GM19395 (cell line): ENCODE measurements around the gene CHAF1B.
"Not testable (repeated sequence)": the region's sequence is repeated elsewhere in the genome, so short reads cannot be mapped to it uniquely, and the experiment has no call there.

ENCODE experiments used
- ATAC-seq: cut with Tn5 transposase; IDR thresholded peaks from one replicate; pipeline ENCODE4 v1.9.1; 2021; ENCODE audit warnings: mild to moderate bottlenecking, moderate library complexity; ENCODE audit not compliant: unreplicated experiment

CHAF1B gene

DNA sequence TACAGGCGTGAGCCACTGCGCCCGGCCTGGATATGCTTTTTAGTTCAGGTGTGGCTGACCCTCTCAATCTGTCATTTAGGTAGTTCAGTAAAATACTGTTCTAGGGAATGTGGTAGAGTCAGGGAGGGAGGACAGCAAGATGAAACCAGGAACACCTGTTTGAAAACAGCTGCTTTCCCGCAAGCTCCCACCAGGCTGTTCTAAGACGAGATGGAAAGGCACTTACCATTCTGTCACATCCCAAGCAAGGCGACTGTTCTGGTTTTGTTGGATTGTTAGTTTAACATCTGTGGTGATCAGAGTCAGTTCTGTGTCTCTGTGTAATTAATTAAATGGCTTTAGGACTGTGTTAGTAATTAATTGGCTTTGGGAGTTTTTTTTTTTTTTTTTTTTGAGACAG is 2.9 kb downstream of the CHAF1B start:
- no peak for ATAC-seq

DNA sequence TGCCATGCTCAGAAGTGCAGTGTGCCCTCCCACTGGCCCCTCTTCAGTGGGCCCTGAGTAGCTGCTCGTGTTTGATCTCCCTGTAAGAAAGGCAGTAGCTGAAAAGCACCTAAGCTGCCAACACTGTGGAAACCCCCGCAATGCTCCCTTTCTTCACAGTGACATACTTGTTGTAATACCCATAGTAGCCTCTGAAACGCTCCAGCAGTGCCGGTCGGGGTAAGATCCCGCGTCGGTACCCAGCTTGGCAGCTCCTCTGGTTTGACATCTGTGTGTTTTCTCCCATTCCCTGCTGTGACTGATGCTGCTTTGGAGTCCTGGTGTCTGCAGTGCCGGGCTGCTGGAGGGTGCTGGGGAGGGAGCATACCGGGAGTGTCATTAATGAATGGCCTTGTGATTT is 3.6 kb downstream of the CHAF1B start:
- no peak for ATAC-seq

DNA sequence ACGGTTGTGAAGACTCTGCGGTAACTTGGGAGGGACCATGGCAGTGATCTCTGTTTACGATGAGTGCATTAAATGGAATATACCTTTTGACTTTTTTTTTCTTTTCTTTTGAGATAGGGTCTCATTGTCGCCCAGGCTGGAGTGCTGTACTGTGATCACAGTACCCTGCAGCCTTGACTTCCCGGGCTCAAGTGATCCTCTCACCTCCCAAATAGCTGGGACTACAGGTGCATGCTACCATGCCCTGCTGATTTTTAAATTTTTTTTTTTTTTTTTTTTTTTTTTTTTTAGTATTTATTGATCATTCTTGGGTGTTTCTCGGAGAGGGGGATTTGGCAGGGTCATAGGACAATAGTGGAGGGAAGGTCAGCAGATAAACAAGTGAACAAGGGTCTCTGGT is 6.5 kb downstream of the CHAF1B start:
- ATAC-seq = not testable (repeated sequence)

DNA sequence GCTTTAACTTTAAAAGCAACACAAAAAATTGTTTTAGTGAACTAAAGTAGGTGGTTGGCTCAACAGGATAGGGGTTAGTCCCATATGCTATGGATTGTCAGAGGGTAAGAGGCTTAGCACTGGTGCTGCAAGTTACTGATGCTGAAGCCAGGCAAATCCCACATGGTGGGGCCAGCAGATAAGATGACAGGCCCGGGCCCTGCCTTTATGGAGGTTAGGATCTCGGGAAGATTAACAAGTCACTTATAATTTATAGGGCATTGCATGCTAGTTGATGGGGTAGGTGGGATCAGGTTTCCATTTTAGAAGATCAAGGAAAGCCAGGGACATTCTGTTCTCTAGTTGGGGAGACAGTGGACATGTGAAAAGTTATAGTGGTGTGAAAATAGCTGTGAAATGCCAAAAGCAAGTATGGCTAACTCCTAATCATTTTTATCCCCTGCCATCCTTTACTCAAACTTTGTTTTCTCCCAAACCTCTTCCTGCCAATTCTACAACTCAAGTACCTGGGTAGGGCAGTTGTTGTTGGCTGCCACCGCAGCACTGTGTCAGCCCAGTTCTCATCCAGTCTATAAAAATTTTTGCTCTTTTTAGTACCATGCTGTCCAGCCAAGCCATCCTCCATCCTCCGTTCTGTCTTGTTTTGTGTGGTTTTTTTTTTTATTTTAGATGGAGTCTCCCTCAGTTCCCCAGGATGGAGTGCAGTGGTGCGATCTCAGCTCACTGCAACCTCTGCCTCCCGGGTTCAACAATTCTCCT is 10.3 kb downstream of the CHAF1B start:
- ATAC-seq = no peak

DNA sequence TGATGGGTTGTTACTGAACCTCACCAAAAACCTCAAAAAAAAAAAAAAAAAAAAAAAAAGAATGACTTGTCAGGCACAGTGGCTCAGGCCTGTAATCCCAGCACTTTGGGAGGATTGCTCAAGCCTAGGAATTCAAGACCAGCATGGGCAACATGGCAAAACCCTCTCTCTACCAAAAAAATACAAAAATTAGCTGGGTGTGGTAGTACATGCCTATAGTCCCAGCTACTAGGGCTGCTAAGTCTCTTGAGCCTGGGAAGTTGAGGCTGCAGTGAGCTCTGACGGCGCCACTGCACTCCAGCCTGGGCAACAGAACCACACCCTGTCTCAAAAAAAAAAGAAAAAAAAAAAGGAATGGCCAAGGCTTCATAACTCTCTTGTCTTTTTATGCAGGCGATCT is 11.1 kb downstream of the CHAF1B start:
- ATAC-seq = no peak

DNA sequence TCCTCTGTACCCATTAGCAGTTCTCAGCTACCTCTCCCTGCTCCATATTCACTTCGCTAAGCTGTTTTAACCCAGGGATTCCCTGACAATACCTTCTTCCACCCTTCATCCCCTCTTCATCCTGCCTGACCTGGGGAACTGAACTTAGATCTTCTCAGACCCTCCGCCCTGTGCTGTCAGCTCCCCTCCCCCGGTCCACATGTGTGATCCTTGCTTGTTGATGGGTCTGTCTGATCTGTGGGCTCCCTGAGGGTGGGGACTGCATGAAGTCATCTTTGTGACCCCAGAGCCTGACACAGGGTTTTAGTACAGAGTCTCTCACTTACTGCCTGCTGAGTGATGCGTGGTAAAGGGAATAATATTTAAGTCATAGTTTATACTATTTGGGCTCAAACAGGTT is 11.8 kb downstream of the CHAF1B start:
- ATAC-seq = no peak

DNA sequence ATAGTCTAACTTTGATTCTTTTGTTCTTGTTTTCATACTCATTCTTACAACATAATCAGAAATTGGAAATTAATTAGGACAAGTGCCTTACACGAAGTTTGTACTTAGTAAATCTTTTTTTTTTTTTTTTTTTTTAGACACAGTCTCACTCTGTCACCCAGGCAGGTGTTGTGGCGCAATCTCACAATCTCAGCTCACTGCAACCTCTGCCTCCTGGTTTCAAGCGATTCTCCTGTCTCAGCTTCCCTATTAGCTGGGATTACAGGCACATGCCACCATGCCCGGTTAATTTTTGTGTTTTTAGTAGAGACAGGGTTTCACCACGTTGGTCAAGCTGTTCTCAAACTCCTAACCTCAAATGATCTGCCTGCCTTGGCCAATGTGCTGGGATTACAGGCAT is 12.4 kb downstream of the CHAF1B start:
- no peak for ATAC-seq

DNA sequence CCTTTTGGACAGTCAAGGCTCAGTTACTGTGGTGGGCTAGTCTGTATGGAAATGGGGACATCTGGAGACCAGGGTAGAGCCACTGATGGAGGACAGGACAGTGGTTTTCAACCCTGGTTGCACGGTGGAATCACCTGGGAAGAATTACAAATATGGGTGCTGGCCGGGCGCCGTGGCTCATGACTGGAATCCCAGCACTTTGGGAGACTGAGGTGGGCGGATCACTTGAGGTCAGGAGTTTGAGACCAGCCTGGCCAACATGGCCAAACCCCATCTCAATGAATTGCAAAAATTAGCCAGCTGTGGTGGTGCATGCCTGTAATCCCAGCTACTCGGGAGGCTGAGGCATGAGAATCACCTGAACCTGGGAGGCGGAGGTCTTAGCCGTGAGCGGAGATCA is 14.5 kb downstream of the CHAF1B start:
- not testable (repeated sequence) for ATAC-seq

DNA sequence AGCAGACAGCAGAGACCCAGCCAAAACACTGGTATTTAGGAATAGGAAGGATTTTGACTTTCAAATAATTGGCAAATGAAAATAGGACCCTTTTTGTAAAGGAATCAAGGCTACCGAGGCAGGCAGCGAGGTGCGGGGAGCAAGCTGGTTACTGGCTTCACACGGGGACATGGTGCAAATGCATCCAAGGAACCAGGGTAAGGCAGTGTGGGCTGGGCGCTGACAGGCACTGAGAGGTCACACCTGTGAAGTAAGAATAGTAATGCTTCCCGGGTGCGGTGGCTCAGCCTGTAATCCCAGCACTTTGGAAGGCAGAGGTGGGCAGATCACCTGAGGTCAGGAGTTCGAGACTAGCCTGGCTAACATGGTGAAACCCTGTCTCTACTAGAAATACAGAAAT is 15.5 kb downstream of the CHAF1B start:
- no peak for ATAC-seq

DNA sequence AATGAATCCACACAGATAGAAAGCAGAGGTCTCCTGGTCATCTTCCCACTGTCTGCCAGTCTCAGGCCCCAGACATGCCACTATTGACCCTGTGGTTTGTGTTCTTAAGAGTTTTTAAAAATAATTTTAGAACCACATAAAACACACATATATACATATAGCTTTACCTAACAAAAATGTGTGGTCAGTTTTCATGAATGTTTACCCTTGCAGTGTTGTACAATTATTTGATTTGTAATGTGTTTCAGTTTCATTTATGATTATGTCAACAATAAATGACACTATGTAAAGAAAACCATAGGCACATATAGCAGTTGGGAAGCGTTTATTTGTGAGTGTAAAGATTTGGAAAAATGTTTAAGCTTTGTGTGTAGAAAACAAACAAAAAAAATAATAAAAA is 17.1 kb downstream of the CHAF1B start:
- no peak for ATAC-seq

DNA sequence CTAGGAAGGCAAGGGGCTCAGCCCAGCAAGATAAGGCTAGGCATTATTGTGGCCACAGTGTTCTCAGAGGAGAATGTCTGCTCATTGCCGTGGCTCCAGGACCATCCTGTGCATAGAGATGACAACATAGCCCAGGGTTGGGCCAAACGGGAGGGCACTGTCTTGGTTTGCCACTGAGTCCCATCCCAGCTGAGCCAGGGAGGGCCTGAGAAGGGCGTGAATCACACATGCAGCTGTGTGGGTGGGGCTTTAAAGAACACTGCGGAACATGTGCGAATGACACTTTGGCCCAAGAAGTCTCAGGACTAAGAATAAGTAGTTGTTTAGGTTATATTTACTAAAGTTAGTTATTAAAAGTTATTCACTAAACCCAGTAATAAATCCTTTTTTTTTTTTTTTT is 18.5 kb downstream of the CHAF1B start:
- ATAC-seq = no peak

DNA sequence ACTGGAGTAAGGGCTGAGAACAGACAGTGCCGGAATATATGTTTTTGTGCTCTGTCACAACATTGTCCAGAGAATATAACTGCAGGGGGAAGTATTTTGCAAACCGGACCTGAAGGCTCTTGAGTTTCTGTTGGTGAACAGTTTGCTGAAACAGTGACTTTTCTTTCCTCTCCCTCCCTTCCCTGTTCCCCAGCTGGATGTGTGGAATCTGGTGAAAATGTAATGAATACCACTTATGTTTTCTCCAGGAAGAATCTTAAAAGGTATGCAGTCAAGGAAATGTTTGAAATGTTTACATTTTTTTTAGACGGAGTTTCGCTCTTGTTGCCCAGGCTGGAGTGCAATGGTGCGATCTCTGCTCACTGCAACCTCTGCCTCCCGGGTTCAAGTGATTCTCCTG is 23.4 kb downstream of the CHAF1B start:
- ATAC-seq = no peak

DNA sequence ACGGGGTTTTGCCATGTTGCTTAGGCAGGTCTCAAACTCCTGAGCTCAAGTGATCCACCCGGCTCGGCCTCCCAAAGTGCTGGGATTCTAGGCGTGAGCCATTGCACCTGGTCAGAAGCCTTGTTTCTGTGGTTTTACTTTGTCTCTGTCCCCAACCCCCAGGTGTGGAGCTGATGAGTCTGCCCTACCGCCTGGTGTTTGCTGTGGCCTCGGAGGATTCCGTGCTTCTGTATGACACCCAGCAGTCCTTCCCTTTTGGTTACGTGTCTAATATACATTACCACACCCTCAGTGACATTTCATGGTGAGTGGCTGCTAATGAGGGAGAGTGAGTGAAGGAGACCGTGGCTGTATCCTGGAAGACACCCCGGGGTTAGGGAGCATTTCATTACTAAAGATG is 26.1 kb downstream of the CHAF1B start:
- no peak for ATAC-seq

DNA sequence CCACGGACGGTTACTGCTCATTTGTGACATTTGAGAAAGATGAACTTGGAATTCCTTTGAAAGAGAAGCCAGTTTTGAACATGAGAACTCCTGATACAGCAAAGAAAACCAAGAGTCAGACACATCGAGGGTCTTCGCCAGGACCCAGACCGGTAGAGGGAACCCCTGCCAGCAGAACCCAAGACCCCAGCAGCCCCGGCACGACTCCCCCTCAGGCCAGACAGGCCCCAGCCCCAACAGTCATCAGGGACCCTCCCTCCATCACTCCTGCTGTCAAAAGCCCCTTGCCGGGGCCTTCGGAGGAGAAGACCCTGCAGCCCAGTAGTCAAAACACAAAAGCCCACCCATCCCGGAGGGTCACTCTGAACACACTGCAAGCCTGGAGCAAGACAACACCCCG is 27.7 kb downstream of the CHAF1B start:
- ATAC-seq = no peak

DNA sequence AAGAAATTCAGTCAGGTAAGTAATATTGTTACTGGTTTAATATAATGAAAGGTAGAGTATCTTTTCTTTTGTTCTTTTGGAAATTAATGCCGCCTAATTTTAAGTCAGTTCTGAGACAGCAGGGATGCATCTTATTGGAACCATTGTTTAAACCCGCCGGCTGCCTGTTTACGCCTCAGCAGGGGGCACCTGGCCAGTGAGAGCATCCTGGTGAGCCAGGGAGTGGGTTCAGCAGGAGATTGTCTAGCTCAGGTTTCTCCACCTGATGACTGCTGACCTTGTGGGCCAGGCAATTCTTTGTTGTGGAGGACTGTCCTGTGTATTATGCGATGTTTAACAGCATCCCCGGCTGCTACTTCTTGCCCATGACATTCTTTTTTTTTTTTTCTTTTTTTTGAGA is 30.2 kb downstream of the CHAF1B start:
- ATAC-seq = no peak

DNA sequence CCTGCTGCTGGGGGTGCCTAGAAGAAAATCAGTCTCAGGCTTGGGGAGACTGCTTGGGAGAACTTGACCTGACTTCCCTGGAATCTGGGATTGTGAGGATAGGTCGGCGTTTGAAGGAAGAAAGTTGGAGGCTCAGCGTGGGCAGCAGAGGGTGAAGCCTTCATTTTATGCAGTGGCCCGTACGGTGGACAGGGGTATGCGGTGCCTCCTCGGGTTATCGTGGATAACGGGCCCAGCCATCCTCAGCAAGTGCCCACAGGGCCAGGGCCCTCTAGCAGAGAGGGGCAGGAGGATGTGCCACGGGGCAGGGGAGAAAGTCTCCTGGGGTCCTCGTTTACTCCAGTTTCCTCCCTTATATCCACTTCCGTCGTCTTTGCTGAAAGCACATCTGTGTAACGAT is 34.0 kb downstream of the CHAF1B start:
- no peak for ATAC-seq

DNA sequence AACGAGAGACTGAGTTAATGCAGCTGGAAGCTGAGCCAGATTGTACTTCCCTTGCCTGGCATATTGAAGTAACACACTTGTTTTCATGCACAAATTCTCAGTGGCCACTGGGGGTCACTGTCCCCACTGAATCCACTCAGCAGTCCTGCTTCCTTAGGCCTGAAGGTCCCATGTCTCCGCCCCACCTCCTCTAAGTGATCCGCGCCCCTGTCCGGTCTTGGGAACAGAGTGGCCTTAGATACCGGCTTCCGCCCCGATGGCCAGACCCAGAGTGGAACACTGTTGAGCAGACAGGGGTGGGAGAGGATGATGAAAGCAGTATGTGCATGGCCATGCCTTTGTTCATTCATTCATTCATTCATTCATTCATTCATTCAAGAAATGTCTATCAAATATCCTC is 34.8 kb downstream of the CHAF1B start:
- ATAC-seq = no peak

DNA sequence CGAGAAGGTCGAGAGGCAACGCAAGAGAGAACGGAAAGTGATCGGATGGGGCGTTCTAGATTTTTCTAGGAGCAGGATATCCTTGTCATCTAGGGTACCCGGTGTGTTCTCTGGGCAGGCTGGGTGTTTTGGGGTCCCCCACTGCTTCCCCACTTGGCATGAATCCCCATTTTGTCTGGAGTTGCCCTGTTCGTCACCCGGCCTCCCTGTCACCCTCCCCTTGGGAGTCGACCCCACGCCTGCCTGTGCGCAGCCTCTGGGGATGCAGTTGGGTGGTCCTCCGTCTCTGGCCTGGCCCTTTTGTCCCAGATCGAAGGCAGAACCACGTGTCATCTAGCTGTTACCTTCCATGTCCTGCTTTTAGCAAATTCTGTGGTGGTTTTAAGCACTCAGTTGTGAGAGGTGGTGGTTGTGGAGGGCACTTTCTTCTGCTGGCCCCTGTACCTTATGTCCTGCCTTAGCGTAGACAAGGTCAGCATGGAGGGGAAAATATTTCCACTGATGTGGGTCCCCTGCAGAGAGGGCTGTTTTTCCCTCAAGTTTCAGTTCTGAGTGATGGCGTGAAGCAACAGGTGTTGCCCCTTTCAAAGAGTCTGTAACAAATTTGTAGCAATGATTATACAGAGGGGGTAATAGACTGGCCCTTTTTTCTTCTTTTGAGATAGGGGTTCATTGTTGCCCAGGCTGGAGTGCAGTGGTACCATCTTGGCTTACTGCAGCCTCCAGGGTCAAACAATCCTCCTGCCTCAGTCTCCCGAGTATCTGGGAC is 35.6 kb downstream of the CHAF1B start:
- ATAC-seq = no peak

DNA sequence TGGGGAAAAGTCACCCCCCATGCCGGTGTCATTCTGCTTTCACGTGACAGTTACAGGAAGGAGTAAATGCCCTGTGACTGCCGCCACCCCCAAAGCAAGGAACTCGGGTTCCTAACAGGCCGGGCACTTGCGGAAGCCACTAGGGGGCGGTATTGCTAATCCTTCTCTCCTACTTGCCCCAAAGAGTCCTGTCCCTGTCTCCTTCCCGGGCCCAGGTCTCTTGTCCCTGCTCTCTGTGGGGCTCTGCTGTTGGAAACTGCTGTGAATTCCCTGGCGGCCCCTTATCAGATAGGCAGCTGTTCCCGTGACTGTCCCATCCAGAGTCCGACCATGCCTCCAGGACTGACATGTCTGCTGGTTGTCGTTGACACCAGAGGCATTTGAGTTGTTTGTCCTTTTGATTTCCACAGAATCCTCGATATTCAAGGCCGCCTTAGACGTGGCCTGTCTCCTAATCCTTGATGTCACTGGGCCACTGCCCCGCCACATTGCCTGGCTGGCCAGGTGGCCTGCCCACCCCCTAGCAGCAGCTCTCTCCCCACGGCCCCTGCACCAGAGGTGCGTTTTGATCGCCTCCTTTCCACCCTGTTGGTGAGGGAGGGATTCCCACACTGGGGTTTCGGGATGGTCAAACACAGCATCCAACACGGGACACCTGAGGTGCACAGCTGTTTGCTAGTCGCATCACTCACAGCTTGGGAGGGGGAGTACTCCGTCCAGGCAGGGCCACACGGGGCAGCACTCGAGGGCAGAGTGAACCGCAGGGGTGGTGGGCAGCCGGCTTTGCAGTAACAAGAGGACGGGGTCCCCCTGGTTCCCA is 37.3 kb downstream of the CHAF1B start:
- no peak for ATAC-seq

DNA sequence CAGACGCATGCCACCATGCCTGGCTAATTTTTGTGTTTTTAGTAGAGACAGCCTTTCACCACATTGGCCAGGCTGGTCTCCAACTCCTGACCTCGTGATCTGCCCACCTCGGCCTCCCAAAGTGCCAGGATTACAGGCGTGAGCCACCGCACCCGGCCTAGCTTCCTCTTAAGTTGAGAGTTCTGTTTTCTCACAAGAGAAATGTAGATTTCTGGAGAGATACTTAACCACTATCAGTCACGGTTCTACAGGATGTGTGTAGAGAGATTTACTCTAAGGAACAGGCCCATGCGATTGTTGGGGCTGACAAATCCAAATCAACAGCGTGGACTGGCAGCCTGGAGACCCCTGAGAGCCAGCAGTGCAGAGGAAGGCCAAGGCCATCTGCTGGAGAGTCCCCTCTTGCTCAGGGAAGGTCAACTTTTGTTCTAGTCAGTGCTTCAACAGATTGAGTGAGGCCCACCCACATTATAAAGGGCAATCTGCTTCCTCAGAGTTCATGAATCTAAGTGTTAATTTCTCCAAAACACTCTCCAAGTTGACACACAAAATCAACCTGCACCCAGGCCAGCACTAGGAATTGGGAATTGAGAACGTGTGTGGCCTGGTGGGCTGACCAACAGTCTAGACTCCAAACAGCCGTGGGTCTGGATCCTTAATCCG is 38.7 kb downstream of the CHAF1B start:
- no peak for ATAC-seq

DNA sequence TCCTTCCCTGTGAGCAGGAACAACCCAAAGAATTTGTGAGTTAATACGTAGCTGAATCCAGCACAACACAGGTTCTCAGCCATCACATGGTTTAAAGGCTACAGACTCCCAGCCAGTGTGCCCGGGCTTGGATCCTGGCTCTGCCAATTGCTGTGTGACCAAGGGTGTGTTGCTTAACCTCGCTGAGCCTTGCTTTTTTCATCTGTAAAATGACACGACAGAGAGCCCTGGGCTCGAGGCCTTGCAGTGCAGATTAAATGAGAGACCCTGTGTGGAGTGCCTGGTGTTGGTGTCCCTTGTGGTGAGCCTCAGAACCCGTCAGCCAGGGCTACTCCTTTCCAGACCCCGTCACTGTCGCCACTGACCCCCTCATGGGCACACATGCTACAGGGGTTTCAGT is 39.4 kb downstream of the CHAF1B start:
- ATAC-seq = no peak
